ENCODE measurements around the gene TLR10. TPM values are rescaled to one million over a fixed set of nuclear protein-coding genes. Genes with fewer than 3 reads are reported as not detected.

The TLR10 gene
- total and polyA plus RNA-seq, 2 experiments from 2014 or later, result not detected

DNA sequence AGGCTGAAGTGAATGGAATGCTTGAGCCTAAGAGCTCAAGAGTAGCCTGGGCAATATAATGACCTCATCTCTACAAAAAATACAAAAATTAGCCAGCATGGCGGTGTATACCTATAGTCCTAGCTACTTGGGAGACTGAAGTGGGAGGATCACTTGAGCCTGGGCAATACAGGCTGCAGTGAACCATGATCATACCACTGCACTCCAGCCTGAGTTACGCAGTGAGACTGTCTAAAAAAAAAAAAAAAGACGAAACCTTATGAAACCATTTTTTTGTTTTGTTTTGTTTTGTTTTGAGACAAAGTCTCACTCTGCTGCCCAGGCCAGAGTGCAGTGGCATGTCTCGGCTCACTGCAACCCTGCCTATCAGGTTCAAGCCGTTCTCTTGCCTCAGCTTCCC, 36.9 kb downstream of the TLR10 start:
- WGBS, 2 experiments (ENCODE audit: low coverage in 1 of 2, low lambda C conversion rate in 2 of 2, missing lambda C conversion rate in 2 of 2), result 92% methylated on average over 5 of the region's 5 CpGs
- Histone ChIP-seq H4K20me1 (ENCODE audit: insufficient read depth) (no peaks in the 10 kb centered on the region), H3K4me1 (ENCODE audit: insufficient read depth) (no peaks in the 10 kb centered on the region), H3K36me3 (ENCODE audit: low read depth) (no peaks in the 10 kb centered on the region), H3K27me3 (replicated peaks; ENCODE audit: insufficient read depth) (no peaks in the 10 kb centered on the region), H3K4me2 (ENCODE audit: unreplicated experiment) (no peak overlapping the region), H2AFZ (no peak overlapping the region), H3K27ac (no peak overlapping the region), H3F3A (ENCODE audit: insufficient read depth) (no peaks in the 10 kb centered on the region), H3K9me2 (ENCODE audit: insufficient read depth) (no peaks in the 10 kb centered on the region), H3K4me3 (no peak overlapping the region), H3K79me2 (ENCODE audit: insufficient read depth) (no peaks in the 10 kb centered on the region), H3K9ac (no peak overlapping the region), H3K9me3 (ENCODE audit: low read depth) (no peaks in the 10 kb centered on the region)
- TF ChIP-seq EZH2 (IDR thresholded peaks at IDR 0.05; ENCODE audit: insufficient read depth, poor library complexity, severe bottlenecking) (no peak), EZH2phosphoT487 (IDR thresholded peaks at IDR 0.05; ENCODE audit: insufficient read depth, low read depth) (no peak)
- no peak for DNase-seq
- in situ Hi-C loops (cut with MboI), result no loop called here

DNA sequence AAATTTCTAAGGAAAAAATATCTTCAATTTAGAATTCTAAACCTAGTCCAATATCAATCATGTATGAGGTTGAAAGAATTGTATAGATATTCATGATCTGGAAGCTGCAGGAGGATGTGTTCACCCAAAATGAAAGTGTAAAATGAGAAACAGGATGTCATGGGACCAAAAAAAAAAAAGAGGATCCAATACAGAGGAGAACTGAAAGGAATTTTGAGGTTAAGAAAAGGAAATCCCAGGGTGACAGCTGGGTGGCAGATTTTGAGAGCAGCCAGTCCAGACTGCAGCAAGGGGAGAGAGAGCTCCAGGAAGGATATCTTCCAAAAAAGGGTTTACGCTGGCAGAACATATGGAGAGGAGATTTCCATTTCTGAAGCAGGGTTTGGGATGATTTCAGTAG, 38.9 kb downstream of the TLR10 start:
- in situ Hi-C loops (cut with MboI), result no loop called here
- peak overlapping the region; percentile 25; the same call in 1 of the 2 replicates for H2AFZ ChIP-seq
- no peaks in the 10 kb centered on the region for H3K36me3 ChIP-seq (ENCODE audit: low read depth)
- H3K4me3 ChIP-seq, result no peak overlapping the region
- no peaks in the 10 kb centered on the region for H3K27me3 ChIP-seq (replicated peaks; ENCODE audit: insufficient read depth)
- no peaks in the 10 kb centered on the region for H3F3A ChIP-seq (ENCODE audit: insufficient read depth)
- H3K4me1 ChIP-seq (ENCODE audit: insufficient read depth), result no peaks in the 10 kb centered on the region
- TF ChIP-seq EZH2phosphoT487 (IDR thresholded peaks at IDR 0.05; ENCODE audit: insufficient read depth, low read depth) (no peak), EZH2 (IDR thresholded peaks at IDR 0.05; ENCODE audit: insufficient read depth, poor library complexity, severe bottlenecking) (no peak)
- no peak for DNase-seq
- no peaks in the 10 kb centered on the region for H3K9me2 ChIP-seq (ENCODE audit: insufficient read depth)
- no peak overlapping the region for H3K9ac ChIP-seq
- H4K20me1 ChIP-seq (ENCODE audit: insufficient read depth), result no peaks in the 10 kb centered on the region
- no peak overlapping the region for H3K27ac ChIP-seq
- no peak overlapping the region for H3K4me2 ChIP-seq (ENCODE audit: unreplicated experiment)
- no peaks in the 10 kb centered on the region for H3K9me3 ChIP-seq (ENCODE audit: low read depth)
- H3K79me2 ChIP-seq (ENCODE audit: insufficient read depth), result no peaks in the 10 kb centered on the region
- WGBS, 2 experiments (ENCODE audit: low coverage in 1 of 2, low lambda C conversion rate in 2 of 2, missing lambda C conversion rate in 2 of 2), result 92 to 96% methylated on average over 1 of the region's 1 CpG

- in situ Hi-C loops (cut with MboI), result no loop called here
- H3K9ac ChIP-seq, result no peak overlapping the region
- 56 to 60% methylated on average over 2 of the region's 2 CpGs for WGBS, 2 experiments (ENCODE audit: low coverage in 1 of 2, low lambda C conversion rate in 2 of 2, missing lambda C conversion rate in 2 of 2)
These were observed 42.5 kb downstream of the TLR10 start for GRCh38 chr4:38740303-38740702.

DNA sequence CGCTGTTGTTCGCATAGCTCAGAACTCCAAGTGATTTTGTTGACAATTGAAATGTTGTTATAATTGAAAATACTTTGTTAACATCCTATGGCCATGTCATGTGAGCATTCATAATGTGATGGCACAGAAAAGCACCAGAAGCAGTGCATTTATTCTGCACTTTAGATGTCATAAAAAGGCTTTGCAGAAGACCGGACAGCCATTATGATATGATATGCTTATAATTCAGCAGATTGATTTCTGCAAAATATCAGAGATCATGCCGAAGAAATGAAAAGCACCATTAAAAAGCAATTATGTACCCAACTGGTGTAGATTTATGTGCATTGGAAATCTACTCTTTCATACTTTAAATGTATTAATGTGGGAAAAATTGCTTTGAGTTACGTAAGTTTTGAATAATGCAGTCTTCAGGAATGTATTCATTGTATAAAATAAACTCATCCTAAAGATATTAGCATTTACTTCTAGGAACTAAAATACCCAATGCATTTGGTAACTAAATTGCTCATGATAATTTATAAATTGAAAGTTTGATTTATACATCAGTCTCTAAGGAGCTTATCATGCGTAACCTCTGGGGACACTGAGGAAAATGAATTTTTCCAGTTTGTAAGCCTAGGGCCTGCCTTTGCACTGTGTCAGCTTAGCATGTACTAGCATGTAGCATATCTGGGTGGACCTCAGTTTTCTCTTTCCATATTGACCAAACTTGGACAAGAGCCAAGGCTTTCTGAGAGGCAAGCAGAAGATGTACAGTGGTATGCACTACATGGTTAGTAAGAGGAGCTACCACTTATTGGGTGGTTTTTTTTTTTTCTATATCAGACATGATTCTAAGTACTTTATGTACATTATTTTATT, 43.6 kb downstream of the TLR10 start:
- no peak overlapping the region for H2AFZ ChIP-seq
- H3K9ac ChIP-seq, result no peak overlapping the region
- TF ChIP-seq EZH2phosphoT487 (IDR thresholded peaks at IDR 0.05; ENCODE audit: insufficient read depth, low read depth) (no peak), EZH2 (IDR thresholded peaks at IDR 0.05; ENCODE audit: insufficient read depth, poor library complexity, severe bottlenecking) (no peak)
- H4K20me1 ChIP-seq (ENCODE audit: insufficient read depth), result no peaks in the 10 kb centered on the region
- no peaks in the 10 kb centered on the region for H3K4me1 ChIP-seq (ENCODE audit: insufficient read depth)
- H3K4me2 ChIP-seq (ENCODE audit: unreplicated experiment), result no peak overlapping the region
- peaks cover 5% of the 10 kb centered on the region; the same call in 1 of the 2 replicates for H3F3A ChIP-seq (ENCODE audit: insufficient read depth)
- H3K27me3 ChIP-seq (replicated peaks; ENCODE audit: insufficient read depth), result no peaks in the 10 kb centered on the region
- in situ Hi-C loops (cut with MboI), result loop anchor here (10.0 kb wide), 1 partner anchor 554 kb away; no protein-coding TSS in a partner anchor
- H3K4me3 ChIP-seq, result no peak overlapping the region
- WGBS, 2 experiments (ENCODE audit: low coverage in 1 of 2, low lambda C conversion rate in 2 of 2, missing lambda C conversion rate in 2 of 2), result 93 to 94% methylated on average over 6 of the region's 6 CpGs
- H3K9me3 ChIP-seq (ENCODE audit: low read depth), result no peaks in the 10 kb centered on the region
- H3K27ac ChIP-seq, result no peak overlapping the region
- H3K36me3 ChIP-seq (ENCODE audit: low read depth), result no peaks in the 10 kb centered on the region
- DNase-seq, result no peak
- H3K9me2 ChIP-seq (ENCODE audit: insufficient read depth), result no peaks in the 10 kb centered on the region
- H3K79me2 ChIP-seq (ENCODE audit: insufficient read depth), result no peaks in the 10 kb centered on the region

More at GRCh38 chr4:38740303-38740702, 42.5 kb downstream of the TLR10 start:
- Histone ChIP-seq H3K27ac (no peak overlapping the region), H3K79me2 (ENCODE audit: insufficient read depth) (no peaks in the 10 kb centered on the region), H3K36me3 (ENCODE audit: low read depth) (no peaks in the 10 kb centered on the region), H4K20me1 (ENCODE audit: insufficient read depth) (no peaks in the 10 kb centered on the region), H3K9me3 (ENCODE audit: low read depth) (no peaks in the 10 kb centered on the region), H3K27me3 (replicated peaks; ENCODE audit: insufficient read depth) (no peaks in the 10 kb centered on the region), H2AFZ (no peak overlapping the region), H3F3A (ENCODE audit: insufficient read depth) (no peaks in the 10 kb centered on the region), H3K4me3 (no peak overlapping the region), H3K4me1 (ENCODE audit: insufficient read depth) (no peaks in the 10 kb centered on the region), H3K4me2 (ENCODE audit: unreplicated experiment) (no peak overlapping the region), H3K9me2 (ENCODE audit: insufficient read depth) (no peaks in the 10 kb centered on the region)
- DNase-seq, result no peak
- TF ChIP-seq EZH2 (IDR thresholded peaks at IDR 0.05; ENCODE audit: insufficient read depth, poor library complexity, severe bottlenecking) (no peak), EZH2phosphoT487 (IDR thresholded peaks at IDR 0.05; ENCODE audit: insufficient read depth, low read depth) (no peak)

All from GM23248 (cell line).